Activated CD4-positive, alpha-beta memory T cell treated with anti-CD3 and anti-CD28 coated beads, Interleukin-2, amount 10 ng/mL, durations not matched to agents 7 days and 5 days (primary cell): Measurements from ENCODE around the gene NUTF2. TPM values are rescaled to one million over a fixed set of nuclear protein-coding genes. Genes with fewer than 3 reads are reported as not detected.
A peak's percentile ranks its signal among the peaks of the same experiment; 100 is the strongest.
"Not testable (repeated sequence)": the region's sequence is repeated elsewhere in the genome, so short reads cannot be mapped to it uniquely, and the experiment has no call there.

Experiments used
- CTCF ChIA-PET: fragments of 350-600 bp; sonication (Branson Sonifier 250); formaldehyde crosslinking; loops from one replicate; lab custom pipeline; 2021; ENCODE audit warnings: antibody characterized with exemption, inconsistent platforms; lab: Charles Lee
- POLR2A ChIA-PET: fragments of 350-600 bp; sonication (Branson Sonifier 250); formaldehyde crosslinking; loops from one replicate; lab custom pipeline; 2021; ENCODE audit warnings: antibody characterized with exemption; lab: Charles Lee
- DNase-seq: peaks from one replicate; pipeline ENCODE4 v3.0.0-alpha.2; 2020
- H3K27ac Mint-ChIP-seq: one replicate; pipeline ENCODE4 v1.8.0; 2021; ENCODE audit warnings: mild to moderate bottlenecking, mixed read lengths
- H3K27me3 Mint-ChIP-seq: one replicate; pipeline ENCODE4 v1.8.0; 2021; ENCODE audit warnings: mixed read lengths
- H3K36me3 Mint-ChIP-seq: one replicate; pipeline ENCODE4 v1.8.0; 2021; ENCODE audit warnings: low read depth, mixed read lengths
- H3K4me1 Mint-ChIP-seq: one replicate; pipeline ENCODE4 v1.8.0; 2021; ENCODE audit warnings: mixed read lengths
- H3K4me3 Mint-ChIP-seq: one replicate; pipeline ENCODE4 v1.8.0; 2021; ENCODE audit warnings: mild to moderate bottlenecking, mixed read lengths
- H3K9me3 Mint-ChIP-seq: one replicate; pipeline ENCODE4 v1.8.0; 2021; ENCODE audit warnings: mixed read lengths
- total RNA-seq, 2 experiments: library from RNA; stranded (reverse); gene quantifications; one replicate each; pipeline ENCODE4 v1.2.3, GENCODE V29; 2021

The NUTF2 gene
- total RNA-seq, 2 experiments from 2014 or later: 96.4 to 101 TPM

DNA sequence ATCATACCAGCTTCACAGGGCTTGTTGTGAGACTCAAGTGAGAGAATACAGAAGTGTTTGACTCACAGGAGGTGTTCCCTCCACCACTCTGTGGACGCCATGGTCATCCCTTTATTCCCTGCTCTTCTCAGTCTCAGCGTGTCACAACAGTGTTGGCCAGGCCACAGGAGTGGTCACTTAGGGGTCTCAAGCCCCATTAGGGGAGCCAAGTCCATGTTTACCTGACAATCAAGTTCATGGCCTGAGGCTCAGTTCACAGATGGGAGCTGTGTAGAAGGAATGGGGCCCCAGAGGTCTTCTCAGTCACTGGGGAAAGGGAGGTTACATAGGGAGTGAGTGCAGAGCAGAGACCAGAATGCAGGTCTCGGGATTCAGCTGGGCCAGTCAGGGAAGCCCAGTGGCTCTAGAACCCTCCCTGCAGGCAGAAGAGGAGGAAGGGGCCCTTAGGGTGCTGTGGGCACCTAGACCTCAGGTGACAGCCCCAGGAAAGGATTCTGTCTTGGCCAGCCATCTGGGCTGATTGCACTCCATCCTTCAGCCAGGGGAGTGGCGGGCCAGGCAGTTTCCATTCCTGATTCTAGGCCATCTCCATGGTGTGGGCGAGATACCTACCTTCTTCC is 10.3 kb downstream of the NUTF2 start:
- CTCF ChIA-PET: interaction anchor here (1.9 kb wide), 1 partner anchor 41 kb away, joined by 5 read pairs; no protein-coding TSS in a partner anchor
- POLR2A ChIA-PET: interaction anchor here (1.2 to 1.6 kb wide), 3 partner anchors 15 to 25 kb away, joined by 3 to 4 read pairs (median 4); no protein-coding TSS in a partner anchor
- Mint-ChIP-seq H3K4me3 (no peak overlapping the region), H3K27me3 (no peaks in the 10 kb centered on the region), H3K9me3 (no peaks in the 10 kb centered on the region), H3K27ac (peak overlapping the region; percentile 42), H3K36me3 (peaks cover 12% of the 10 kb centered on the region), H3K4me1 (peaks cover 39% of the 10 kb centered on the region)
- no peak for DNase-seq

DNA sequence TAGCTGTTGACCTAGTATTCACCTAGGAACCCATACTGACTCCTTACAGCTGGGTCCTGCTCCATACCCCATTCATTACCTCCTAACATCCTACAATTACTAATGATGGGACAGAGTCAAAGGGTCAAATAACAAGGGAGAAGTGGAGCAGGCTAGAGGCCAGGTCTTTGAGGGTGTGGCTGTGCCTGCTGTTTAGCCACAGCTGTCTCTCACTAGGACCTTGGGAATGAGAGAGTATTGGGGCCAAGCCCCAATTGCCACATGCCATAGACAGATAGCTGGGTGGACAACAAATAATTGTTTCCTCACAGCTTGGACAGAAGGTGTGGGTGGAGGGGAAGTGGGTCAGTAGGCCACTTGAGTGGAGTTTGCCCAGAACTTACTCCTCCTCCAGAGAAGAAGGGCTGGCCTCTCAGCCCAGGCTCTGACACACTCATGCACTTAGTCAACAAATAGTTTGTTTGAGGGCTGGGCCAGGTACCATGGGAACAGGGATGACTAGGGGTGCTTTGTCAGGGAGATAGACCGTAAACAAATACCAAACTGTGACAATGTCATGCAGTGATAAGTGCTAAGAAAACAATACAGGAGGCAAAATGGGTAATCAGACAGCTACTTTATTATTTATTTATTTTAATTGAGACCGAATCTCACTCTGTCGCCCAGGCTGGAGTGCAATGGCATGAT is 11.0 kb downstream of the NUTF2 start:
- ChIA-PET CTCF (interaction anchor here (1.9 kb wide), 1 partner anchor 41 kb away, joined by 5 read pairs; no protein-coding TSS in a partner anchor), POLR2A (interaction anchor here (0.6 to 1.6 kb wide), 4 partner anchors 10 to 25 kb away, joined by 3 to 4 read pairs (median 4); partner anchors contain the start of gene CENPT)
- Mint-ChIP-seq H3K9me3 (no peaks in the 10 kb centered on the region), H3K27me3 (no peaks in the 10 kb centered on the region), H3K27ac (peak overlapping the region; percentile 38), H3K4me3 (no peak overlapping the region), H3K36me3 (peaks cover 12% of the 10 kb centered on the region), H3K4me1 (peaks cover 42% of the 10 kb centered on the region)
- peak; percentile 26 for DNase-seq

DNA sequence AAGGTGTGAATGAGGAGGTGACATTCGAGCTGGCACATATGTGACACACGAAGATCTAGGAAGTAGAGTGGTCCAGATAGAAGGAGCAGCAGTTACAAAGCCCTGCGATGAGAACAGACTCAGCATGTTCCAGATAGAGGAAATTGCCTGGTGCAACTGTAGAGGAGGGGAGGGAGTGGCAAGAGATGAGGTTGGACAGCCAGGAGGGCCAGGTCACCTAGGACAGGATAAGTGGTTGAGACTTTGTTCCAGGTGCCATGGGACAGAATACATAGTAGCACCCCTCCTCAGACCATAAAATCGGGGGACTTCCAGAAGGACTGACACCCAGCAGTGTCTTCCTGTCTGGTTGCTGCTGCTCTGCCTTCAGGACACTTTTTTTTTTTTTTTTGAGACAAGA is 11.8 kb downstream of the NUTF2 start:
- peaks cover 42% of the 10 kb centered on the region for H3K4me1 Mint-ChIP-seq
- peak overlapping the region; percentile 64 for H3K27ac Mint-ChIP-seq
- DNase-seq: no peak
- H3K27me3 Mint-ChIP-seq: no peaks in the 10 kb centered on the region
- ChIA-PET POLR2A (interaction anchor here (1.5 kb wide), 1 partner anchor 24 kb away, joined by 4 read pairs; no protein-coding TSS in a partner anchor), CTCF (interaction anchor here (0.6 kb wide), 1 partner anchor 183 kb away, joined by 4 read pairs; no protein-coding TSS in a partner anchor)
- H3K9me3 Mint-ChIP-seq: no peaks in the 10 kb centered on the region
- H3K4me3 Mint-ChIP-seq: no peak overlapping the region
- H3K36me3 Mint-ChIP-seq: peaks cover 12% of the 10 kb centered on the region

DNA sequence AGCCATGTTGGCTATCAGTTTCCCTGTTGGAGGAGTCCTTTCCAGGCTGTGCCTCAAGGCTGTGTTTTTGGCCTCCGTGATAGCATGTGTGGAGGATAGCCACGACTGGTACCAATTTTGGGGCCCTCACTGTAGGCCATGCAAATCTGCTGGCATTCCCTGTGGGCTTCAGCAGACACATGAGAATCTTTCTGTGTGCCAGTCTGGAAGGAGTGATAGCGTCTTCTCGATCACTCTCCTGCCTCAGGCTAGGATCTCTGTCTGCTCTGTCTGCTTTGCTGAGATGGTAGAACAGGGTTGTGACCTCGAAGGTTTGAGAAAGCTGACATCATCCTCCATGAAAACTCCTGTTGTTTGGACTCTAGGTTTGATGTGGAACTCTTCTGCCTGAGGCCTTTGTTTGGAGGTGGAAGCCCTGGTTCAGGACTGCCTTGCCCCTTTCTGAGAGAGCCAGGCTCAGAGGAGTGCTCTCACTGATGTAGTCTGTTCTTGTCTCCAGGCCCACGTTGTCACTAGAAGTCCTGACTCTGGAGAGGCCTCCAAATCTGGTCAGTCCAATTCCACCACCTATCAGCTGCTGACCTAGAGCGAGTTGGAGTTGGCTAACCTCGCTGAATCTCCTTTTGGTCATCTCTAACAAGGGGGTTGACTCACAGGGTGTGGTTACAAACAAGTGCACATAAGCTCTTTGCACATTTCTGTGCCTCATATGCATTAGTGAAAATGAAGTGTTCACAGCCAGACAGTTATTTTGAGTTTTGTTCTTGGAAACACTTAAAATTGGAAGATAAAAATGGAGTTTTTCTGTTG is 14.1 kb downstream of the NUTF2 start:
- H3K27ac Mint-ChIP-seq: peak overlapping the region; percentile 44
- peaks cover 37% of the 10 kb centered on the region for H3K4me1 Mint-ChIP-seq
- no peaks in the 10 kb centered on the region for H3K27me3 Mint-ChIP-seq
- DNase-seq: no peak
- H3K4me3 Mint-ChIP-seq: no peak overlapping the region
- H3K36me3 Mint-ChIP-seq: peaks cover 17% of the 10 kb centered on the region
- H3K9me3 Mint-ChIP-seq: no peaks in the 10 kb centered on the region
- POLR2A ChIA-PET: interaction anchor here (1.9 kb wide), 1 partner anchor 13 kb away, joined by 5 read pairs; the partner anchor contains the start of gene EDC4
- CTCF ChIA-PET: interaction anchor here (1.0 to 3.6 kb wide), 3 partner anchors 20 to 45 kb away, joined by 3 to 19 read pairs (median 3); partner anchors contain the start of gene NRN1L

DNA sequence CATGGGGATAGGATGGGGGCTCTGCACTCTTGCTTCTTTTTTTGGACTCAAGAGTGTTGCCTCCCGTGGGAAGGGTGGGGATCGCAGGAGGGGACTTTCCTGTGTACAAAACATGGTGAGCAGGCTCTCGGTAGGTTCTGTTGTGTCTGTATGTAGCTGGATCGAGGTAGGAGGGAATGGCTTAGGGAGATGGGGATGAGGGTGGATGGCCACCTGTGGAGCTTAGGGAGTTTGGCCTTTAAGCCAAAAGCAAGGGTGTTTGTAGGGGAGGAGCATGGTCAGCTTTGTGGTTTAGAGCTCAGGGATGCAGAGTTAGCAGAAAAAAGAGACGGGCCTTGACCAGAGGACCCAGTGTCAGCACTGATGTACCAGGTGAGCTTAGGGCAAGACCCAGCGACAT is 15.1 kb downstream of the NUTF2 start:
- Mint-ChIP-seq H3K27me3 (no peaks in the 10 kb centered on the region), H3K36me3 (peaks cover 18% of the 10 kb centered on the region), H3K4me1 (peaks cover 34% of the 10 kb centered on the region), H3K4me3 (no peak overlapping the region), H3K9me3 (no peaks in the 10 kb centered on the region), H3K27ac (no peak overlapping the region)
- ChIA-PET POLR2A (interaction anchor here (0.6 to 1.9 kb wide), 6 partner anchors 10 to 142 kb away, joined by 3 to 5 read pairs (median 4); partner anchors contain the start of genes EDC4 and GFOD2), CTCF (interaction anchor here (0.6 to 3.6 kb wide), 3 partner anchors 22 to 254 kb away, joined by 3 to 19 read pairs (median 3); no protein-coding TSS in a partner anchor)
- DNase-seq: no peak

DNA sequence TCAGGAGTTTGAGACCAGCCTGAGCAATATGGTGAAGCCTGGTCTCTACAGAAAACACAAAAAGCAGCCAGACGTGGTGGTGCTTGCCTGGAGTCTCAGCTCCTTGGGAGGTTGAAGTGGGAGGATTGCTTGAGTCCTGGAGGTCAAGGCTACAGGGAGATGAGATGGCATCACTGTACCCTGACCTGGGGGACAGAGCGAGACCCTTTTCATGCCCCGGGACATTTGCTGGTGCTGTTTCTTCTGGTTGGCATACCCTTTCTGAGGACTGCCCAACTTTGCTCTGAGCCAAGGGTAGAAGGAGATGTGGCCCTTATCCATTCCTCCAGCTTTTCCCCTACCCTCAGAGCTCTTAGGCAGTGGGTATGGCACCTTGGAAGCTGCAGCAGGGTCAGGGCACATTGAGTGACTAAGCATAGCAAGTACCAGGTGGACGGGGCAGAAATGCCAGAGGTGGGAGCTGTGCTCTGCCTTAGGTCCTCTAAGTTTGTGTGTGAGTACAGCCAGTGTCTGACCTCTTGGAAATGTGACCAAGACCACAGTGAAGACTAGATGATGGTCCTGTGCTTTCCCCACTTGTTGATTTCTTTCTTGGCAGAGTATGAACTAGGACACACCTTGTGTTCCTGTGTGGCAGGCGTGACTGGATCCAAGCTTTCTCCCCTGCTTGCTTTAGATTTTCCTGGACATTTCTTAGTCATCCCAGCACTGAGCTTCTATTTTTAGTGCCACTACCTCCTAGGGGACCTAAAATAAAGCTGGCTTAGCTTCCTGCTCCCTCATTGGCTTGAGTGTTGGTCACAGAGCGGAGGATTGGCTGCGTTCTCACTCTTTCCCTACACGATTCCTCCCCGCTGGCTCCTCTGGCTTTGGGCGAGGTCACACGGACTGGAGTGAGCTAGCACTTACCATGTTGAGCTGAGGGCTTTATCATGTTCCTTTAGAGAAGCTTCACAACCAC is 16.2 kb downstream of the NUTF2 start:
- Mint-ChIP-seq H3K4me1 (peaks cover 24% of the 10 kb centered on the region), H3K4me3 (no peak overlapping the region), H3K36me3 (peaks cover 20% of the 10 kb centered on the region), H3K9me3 (no peaks in the 10 kb centered on the region), H3K27ac (no peak overlapping the region), H3K27me3 (no peaks in the 10 kb centered on the region)
- ChIA-PET CTCF (interaction anchor here (0.8 to 3.6 kb wide), 4 partner anchors 21 to 47 kb away, joined by 3 to 19 read pairs (median 3); no protein-coding TSS in a partner anchor), POLR2A (interaction anchor here (1.1 to 1.3 kb wide), 3 partner anchors 9 to 143 kb away, joined by 3 to 5 read pairs (median 4); partner anchors contain the start of gene GFOD2)
- no peak for DNase-seq

DNA sequence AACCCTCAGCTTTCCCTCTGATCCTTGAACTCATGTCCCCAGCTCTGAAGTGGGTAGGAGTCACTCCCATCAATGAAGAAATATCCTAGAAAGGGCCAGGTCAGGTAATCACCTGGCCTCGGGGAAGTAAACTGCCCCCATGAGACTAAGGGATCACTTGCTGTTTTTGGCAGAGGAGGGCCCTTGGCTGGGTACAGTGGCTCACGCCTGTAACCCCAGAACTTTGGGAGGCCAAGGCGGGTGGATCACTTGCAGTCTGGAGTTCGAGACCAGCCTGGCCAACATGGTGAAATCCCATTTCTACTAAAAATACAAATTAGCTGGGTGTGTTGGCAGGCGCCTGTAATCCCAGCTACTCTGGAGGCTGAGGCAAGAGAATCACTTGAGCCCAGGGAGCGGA is 17.3 kb downstream of the NUTF2 start:
- DNase-seq, H3K4me3 Mint-ChIP-seq, H3K27me3 Mint-ChIP-seq, POLR2A ChIA-PET, H3K27ac Mint-ChIP-seq, H3K9me3 Mint-ChIP-seq: not testable (repeated sequence)
- Mint-ChIP-seq H3K4me1 (peaks cover 15% of the 10 kb centered on the region), H3K36me3 (peaks cover 17% of the 10 kb centered on the region)
- CTCF ChIA-PET: interaction anchor here (0.7 kb wide), 1 partner anchor 618 kb away, joined by 3 read pairs; no protein-coding TSS in a partner anchor

DNA sequence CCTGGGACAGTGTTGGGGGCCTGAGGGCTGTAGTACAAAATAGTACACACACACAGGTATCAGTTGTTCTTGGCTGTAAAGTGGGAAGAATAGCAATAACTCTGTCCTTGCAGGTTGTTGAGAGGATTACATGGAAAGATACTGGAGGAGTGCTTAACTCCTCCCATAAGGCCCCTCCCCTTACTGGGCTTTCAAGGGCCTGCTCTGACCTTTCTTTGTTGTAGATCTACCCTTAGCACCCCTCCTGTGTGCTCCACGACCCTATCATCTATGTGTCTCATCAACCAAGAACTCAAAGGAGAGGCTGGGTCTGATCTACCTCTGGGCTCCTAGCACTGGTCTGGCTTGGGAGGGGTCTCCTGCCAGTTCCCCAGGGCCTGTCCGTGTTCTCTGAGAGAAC is 17.9 kb downstream of the NUTF2 start:
- peaks cover 15% of the 10 kb centered on the region for H3K4me1 Mint-ChIP-seq
- H3K27ac Mint-ChIP-seq: peak overlapping the region; percentile 35
- H3K4me3 Mint-ChIP-seq: no peak overlapping the region
- H3K36me3 Mint-ChIP-seq: peaks cover 17% of the 10 kb centered on the region
- no peaks in the 10 kb centered on the region for H3K9me3 Mint-ChIP-seq
- ChIA-PET POLR2A (interaction anchor here (1.0 kb wide), 1 partner anchor 71 kb away, joined by 3 read pairs; no protein-coding TSS in a partner anchor), CTCF (interaction anchor here (1.2 to 3.4 kb wide), 2 partner anchors 49 to 50 kb away, joined by 3 to 29 read pairs; no protein-coding TSS in a partner anchor)
- DNase-seq: no peak
- no peaks in the 10 kb centered on the region for H3K27me3 Mint-ChIP-seq

DNA sequence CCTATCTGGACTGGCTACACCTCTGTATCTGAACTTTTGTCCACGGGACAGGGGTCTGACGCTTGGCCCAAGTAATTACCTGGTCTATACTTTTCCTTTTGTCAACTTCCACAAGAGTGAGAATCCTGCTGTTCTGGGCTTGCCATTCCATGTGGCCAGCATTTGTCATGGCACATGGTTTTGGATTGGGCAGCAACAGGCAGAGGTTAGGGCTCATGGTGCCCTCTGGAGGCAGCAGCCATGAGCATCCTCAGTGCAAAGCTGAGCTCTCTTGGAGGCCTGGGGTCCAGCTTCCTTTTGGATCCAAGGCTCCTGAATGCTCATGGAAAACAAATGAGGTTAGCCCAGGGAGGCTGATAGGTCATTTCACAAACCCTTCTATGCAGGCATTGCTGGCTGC is 18.6 kb downstream of the NUTF2 start:
- H3K9me3 Mint-ChIP-seq: no peaks in the 10 kb centered on the region
- no peak overlapping the region for H3K27ac Mint-ChIP-seq
- H3K4me3 Mint-ChIP-seq: no peak overlapping the region
- peaks cover 15% of the 10 kb centered on the region for H3K4me1 Mint-ChIP-seq
- H3K36me3 Mint-ChIP-seq: peaks cover 20% of the 10 kb centered on the region
- ChIA-PET POLR2A (interaction anchor here (0.8 to 1.0 kb wide), 2 partner anchors 49 to 70 kb away, joined by 3 read pairs; no protein-coding TSS in a partner anchor), CTCF (interaction anchor here (1.0 to 3.4 kb wide), 8 partner anchors 18 to 193 kb away, joined by 3 to 29 read pairs (median 4); partner anchors contain the start of genes RANBP10 and TSNAXIP1)
- no peaks in the 10 kb centered on the region for H3K27me3 Mint-ChIP-seq
- peak; percentile 29 for DNase-seq

DNA sequence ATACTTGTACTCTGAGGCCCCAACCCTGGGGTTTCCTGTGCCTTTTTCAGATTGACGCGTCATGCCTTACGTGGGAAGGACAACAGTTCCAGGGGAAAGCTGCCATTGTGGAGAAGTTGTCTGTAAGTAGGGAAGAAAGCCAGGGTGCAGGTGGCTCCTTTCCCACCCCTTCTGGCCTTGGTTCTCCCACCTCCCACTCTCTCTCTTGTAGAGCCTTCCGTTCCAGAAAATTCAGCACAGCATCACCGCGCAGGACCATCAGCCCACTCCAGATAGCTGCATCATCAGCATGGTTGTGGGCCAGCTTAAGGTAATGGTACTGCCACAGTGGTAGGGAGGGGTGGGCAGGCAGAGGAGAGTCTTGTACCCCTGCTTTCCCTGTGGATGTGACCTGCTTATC is 21.6 kb downstream of the NUTF2 start:
- Mint-ChIP-seq H3K27ac (no peak overlapping the region), H3K27me3 (no peaks in the 10 kb centered on the region), H3K4me1 (peaks cover 7% of the 10 kb centered on the region), H3K9me3 (no peaks in the 10 kb centered on the region), H3K4me3 (no peak overlapping the region), H3K36me3 (peaks cover 24% of the 10 kb centered on the region)
- DNase-seq: no peak
- ChIA-PET CTCF (interaction anchor here (2.1 kb wide), 1 partner anchor 52 kb away, joined by 7 read pairs; no protein-coding TSS in a partner anchor), POLR2A (no interaction called here)

DNA sequence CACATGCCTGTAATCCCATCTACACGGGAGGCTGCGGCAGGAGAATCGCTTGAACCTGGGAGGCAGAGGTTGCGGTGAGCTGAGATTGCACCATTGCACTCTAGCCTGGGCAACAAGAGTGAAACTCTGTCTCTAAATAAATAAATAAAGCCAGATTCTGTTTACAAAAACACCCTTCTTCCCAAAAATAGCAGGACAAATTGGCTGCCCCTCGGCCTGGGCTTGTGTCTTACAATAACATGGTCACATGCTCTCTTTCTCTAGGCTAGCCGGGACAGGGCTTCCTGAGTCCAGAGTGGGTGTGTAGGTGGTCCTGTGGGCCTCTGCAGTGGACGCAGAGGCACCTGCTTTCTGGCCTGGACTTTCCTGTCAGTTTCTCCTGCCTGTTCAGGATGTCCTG is 22.9 kb downstream of the NUTF2 start:
- DNase-seq: no peak
- H3K4me3 Mint-ChIP-seq: no peak overlapping the region
- POLR2A ChIA-PET: no interaction called here
- CTCF ChIA-PET: interaction anchor here (2.1 kb wide), 1 partner anchor 53 kb away, joined by 7 read pairs; no protein-coding TSS in a partner anchor
- no peak overlapping the region for H3K27ac Mint-ChIP-seq
- peaks cover 26% of the 10 kb centered on the region for H3K36me3 Mint-ChIP-seq
- peaks cover 18% of the 10 kb centered on the region for H3K4me1 Mint-ChIP-seq
- H3K9me3 Mint-ChIP-seq: no peaks in the 10 kb centered on the region
- no peaks in the 10 kb centered on the region for H3K27me3 Mint-ChIP-seq
